Ectodermal cell (in vitro differentiated cells): ENCODE results near the gene UACA.

Source experiments
- H3K27ac ChIP-seq: 2 replicates; pipeline ENCODE4 v1.7.0; 2013; ENCODE audit warnings: mild to moderate bottlenecking, low read depth, low read length; ENCODE audit not compliant: insufficient read depth, poor library complexity, severe bottlenecking
- H3K27me3 ChIP-seq: 2 replicates; pipeline ENCODE4 v1.7.0; 2013; ENCODE audit warnings: mild to moderate bottlenecking, low read length; ENCODE audit not compliant: insufficient read depth, control insufficient read depth, poor library complexity, severe bottlenecking
- H3K36me3 ChIP-seq: one replicate; pipeline ENCODE4 v1.7.0; 2013; ENCODE audit warnings: low read length; ENCODE audit not compliant: control insufficient read depth, insufficient read depth
- H3K4me1 ChIP-seq: one replicate; pipeline ENCODE4 v1.7.0; 2013; ENCODE audit warnings: low read length; ENCODE audit not compliant: control insufficient read depth, insufficient read depth
- H3K4me3 ChIP-seq: 2 replicates; pipeline ENCODE4 v1.7.0; 2013; ENCODE audit warnings: low read depth, low read length, control low read depth; ENCODE audit not compliant: insufficient read depth
- H3K9me3 ChIP-seq: 2 replicates; pipeline ENCODE4 v1.7.0; 2013; ENCODE audit warnings: mild to moderate bottlenecking, low read length, moderate library complexity; ENCODE audit not compliant: control insufficient read depth
- WGBS, 2 experiments: methylation state at CpG; one replicate each; pipeline ENCODE4 v1.1.7; 2013; ENCODE audit warnings: missing lambda C conversion rate in 2 of 2; 5-methylcytosine and 5-hydroxymethylcytosine counted together

The UACA gene

DNA sequence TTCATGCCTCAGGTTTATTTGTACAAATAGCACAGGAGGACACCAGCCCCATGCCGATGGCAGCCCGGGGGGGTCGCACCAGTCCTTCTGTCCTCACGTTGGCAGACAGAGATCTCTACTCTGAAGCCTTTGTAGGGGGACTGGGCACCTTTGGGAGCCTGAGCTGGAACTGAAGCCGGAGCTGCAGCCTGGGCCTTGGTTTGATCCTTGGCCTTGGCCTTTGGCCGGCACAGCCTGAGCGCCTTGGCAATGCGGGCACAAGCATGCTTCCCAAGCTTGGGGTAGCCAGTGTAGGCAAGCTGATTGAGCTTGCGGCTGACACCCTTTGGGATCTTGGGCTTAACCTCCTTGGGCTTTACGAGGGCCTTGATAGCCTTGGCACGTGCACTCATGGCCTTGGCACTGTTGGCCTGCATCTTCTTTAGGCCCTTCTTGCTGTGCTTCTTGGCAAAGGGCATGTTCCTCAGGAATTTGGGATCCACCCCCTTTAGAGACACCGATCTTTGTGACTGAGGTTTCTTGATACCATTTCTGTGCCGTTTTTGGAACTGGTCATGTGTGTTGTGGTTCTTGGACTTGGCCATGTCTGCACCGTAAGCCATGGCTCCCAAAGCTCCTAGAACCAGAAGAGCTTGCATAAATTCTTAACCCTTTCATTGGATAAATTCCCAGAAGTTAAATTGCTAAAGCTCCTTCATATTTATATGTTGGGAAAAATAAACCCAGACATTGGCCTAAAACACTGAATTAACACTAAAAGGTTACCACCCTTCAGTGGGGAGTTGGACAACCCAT is 33.4 kb upstream of the UACA start:
- Histone ChIP-seq H3K9me3 (no peaks in the 10 kb centered on the region), H3K36me3 (no peaks in the 10 kb centered on the region), H3K4me3 (no peak overlapping the region), H3K4me1 (peaks cover 4% of the 10 kb centered on the region), H3K27me3 (no peaks in the 10 kb centered on the region), H3K27ac (no peak overlapping the region)
- 94% methylated on average over 13 to 14 of the region's 14 CpGs for WGBS, 2 experiments

DNA sequence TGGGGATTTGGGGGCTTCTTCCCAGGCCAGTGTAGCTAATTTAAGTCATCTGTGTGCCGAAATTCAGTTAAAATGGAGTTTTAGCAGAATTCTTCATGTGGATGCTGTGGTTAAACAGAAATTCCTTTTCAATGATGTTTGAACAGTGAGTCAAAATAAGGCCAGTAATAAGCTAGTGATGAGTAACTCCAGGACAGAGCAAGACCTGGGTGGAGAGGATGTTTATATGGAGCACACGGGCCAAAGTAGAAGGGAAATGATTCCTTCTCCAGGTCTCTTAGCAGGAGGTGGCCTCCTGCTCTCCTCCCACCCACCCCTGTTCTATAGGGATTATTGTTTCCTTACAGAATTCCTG is 31.9 kb upstream of the UACA start:
- Histone ChIP-seq H3K27ac (no peak overlapping the region), H3K9me3 (no peaks in the 10 kb centered on the region), H3K27me3 (no peaks in the 10 kb centered on the region), H3K4me1 (peaks cover 4% of the 10 kb centered on the region), H3K4me3 (no peak overlapping the region), H3K36me3 (no peaks in the 10 kb centered on the region)
- WGBS, 2 experiments = 80 to 91% methylated on average over 2 of the region's 2 CpGs

DNA sequence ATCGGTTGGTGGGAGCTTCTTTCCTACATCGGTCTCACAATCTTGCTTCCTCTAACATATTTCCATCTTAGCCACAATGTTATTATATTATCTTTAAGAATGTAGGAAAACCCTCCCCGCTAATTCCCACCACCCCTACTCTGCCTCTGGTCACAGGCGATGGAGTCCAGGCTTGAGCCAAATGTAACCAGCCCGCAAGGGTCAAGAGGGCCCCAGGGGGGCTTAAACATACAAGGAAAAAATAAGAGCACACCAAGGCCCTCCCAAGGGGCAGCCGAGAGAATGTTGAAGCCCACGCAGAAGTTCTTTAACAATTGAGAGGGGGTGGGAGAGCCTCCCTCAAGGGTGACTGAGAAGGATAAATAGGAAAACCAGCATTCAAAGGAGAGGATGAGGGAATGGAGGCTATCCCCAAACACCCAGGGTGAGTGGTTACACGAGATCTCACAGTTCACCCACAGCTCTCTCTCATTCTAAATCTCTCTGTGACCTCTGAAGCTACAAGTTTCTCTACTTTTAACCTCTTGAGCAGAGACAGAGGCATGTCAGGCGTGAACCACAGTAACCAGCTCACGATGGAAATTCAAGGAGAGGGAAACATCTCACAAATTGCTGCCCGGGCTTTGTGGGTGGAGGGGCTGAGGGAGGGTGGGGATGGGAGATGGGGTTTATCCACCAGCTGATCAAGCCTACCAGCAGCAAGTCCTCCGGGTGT is 31.4 kb upstream of the UACA start:
- WGBS, 2 experiments = 88 to 89% methylated on average over 11 to 12 of the region's 12 CpGs
- no peak overlapping the region for H3K4me3 ChIP-seq

DNA sequence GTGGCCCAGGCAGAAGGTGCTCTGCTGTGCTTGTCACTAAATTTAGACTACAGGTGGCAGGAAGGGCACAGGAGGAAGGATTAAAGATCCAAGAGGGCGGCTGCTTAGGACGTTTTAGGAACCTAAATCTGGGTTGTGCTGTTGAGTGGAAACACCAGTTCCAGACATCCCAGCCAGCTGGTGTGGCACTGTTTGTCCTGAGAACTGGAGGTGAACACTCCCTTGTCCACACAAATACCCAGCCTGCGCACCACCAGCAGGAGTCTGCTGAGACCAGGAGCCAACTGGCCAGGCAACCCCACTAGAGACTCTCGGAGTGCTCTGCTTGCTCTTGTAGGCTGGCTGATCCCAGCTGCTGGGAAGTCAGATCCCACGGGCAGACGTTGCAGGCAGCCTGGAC is 30.3 kb upstream of the UACA start:
- H3K27me3 ChIP-seq = no peaks in the 10 kb centered on the region
- 95 to 99% methylated on average over 6 of the region's 6 CpGs for WGBS, 2 experiments
- no peaks in the 10 kb centered on the region for H3K36me3 ChIP-seq
- no peak overlapping the region for H3K27ac ChIP-seq
- H3K9me3 ChIP-seq = no peaks in the 10 kb centered on the region
- H3K4me3 ChIP-seq = no peak overlapping the region
- H3K4me1 ChIP-seq = peaks cover 4% of the 10 kb centered on the region

More for the DNA sequence above, 31.4 kb upstream of the UACA start:
- Histone ChIP-seq H3K36me3 (no peaks in the 10 kb centered on the region), H3K9me3 (no peaks in the 10 kb centered on the region), H3K27ac (no peak overlapping the region), H3K27me3 (no peaks in the 10 kb centered on the region), H3K4me1 (peaks cover 4% of the 10 kb centered on the region)

DNA sequence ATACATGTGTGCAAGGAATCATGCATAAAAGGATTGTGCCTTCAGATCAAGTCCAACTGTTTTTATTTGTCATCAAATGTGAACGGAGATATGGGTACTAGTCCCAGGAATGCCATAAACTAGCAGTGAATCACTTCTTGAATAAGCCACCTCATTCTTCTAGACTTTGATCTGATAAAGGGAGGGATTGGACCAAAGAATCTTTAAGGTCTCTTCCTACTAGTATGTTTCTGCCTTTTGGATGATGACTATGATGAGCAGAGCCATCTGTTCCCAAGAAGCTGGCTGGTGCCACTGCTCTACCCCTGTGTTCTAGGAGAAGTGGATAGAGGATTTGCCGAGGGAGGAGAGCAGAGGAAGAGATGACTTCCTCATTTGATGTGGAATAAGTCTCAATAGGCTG is 28.8 kb upstream of the UACA start:
- Histone ChIP-seq H3K4me3 (no peak overlapping the region), H3K27me3 (no peaks in the 10 kb centered on the region), H3K9me3 (no peaks in the 10 kb centered on the region), H3K4me1 (peaks cover 4% of the 10 kb centered on the region), H3K36me3 (no peaks in the 10 kb centered on the region), H3K27ac (no peak overlapping the region)
- 92 to 94% methylated on average over 2 of the region's 2 CpGs for WGBS, 2 experiments

DNA sequence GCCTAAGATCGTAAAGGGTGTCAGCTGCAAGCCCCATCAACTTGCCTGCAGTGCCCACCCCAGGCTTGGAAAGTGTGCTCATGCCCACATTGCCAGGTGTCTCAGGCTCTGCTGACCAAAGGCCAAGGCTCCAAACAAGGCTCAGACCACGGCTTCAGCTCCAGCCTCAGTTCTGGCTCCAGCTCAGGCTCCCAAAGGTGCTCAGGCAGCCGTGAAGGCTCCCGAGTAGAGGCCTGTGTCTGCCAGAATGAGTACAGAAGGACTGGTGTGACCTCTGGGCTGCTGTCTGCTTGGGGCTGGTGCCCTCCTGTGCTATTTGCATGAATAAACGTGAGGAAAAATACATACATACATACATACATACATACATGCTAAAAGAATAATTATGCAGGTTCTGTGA is 27.9 kb upstream of the UACA start:
- Histone ChIP-seq H3K27me3 (no peaks in the 10 kb centered on the region), H3K27ac (no peak overlapping the region), H3K4me1 (peaks cover 4% of the 10 kb centered on the region), H3K4me3 (no peak overlapping the region), H3K9me3 (no peaks in the 10 kb centered on the region), H3K36me3 (no peaks in the 10 kb centered on the region)
- 85 to 89% methylated on average over 5 of the region's 5 CpGs for WGBS, 2 experiments

DNA sequence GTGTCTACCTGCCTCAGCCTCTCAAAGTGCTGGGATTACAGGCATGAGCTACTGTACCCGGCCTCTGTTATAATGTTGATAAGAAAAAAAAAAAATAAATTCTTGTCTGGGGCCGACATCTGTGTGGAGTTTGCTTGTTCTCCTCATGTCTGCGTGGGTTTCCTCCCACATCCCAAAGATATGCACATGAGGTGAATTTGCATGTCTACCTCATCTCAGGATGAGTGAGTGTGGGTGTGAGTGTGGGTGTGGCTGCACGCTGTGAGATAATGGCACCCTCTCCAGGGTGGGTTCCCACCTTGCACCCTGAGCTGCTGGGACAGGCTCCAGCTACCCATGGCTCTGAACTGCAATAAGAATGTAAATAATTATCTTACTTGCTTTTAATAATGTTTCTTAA is 25.9 kb upstream of the UACA start:
- Histone ChIP-seq H3K9me3 (no peaks in the 10 kb centered on the region), H3K4me3 (no peak overlapping the region), H3K36me3 (no peaks in the 10 kb centered on the region), H3K4me1 (no peaks in the 10 kb centered on the region), H3K27me3 (no peaks in the 10 kb centered on the region), H3K27ac (no peak overlapping the region)
- 75 to 80% methylated on average over 4 of the region's 4 CpGs for WGBS, 2 experiments

DNA sequence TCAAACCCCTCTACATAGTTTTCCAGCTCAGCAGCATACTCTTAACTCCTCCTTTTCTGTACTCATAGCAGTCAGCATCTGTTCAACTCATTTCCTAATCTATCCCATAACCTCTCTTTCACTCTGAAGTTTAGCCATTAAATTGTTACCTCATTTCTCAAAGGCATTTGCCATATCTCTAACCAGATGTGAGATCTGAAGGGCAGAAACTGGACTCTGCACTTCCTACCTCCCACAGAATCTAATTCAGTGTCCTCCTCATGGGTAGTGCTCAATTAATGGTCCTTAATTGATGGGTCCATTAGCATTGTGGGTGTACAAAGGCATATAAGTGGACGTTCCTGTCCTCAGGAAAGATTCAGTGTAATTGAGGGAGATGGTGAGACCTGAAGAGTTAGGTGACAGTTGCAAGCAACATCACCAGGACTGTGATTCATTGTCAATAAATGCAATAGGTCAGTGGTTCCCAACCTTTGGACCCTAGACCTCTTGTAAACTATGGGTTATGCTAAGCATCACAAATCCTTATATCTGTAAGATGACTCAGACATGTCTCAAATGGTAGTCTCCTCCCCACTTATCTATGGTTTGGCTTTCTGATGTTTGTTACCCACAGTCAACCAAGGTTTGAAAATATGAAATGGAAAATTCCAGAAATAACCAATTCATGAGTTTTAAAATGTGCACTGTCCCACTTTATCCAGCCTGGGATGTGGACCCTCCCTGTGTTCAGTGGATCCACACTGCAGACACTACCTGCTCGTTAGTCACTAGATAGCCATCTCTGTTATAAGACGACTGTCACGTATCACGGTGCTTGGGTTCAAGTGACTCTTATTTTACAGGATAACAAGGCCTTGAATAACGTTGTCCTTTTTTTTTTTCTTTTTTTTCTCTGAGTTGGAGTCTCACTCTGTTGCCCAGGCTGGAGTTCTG is 25.0 kb upstream of the UACA start:
- no peaks in the 10 kb centered on the region for H3K27me3 ChIP-seq
- H3K4me3 ChIP-seq = no peak overlapping the region
- no peaks in the 10 kb centered on the region for H3K4me1 ChIP-seq
- WGBS, 2 experiments = 88 to 91% methylated on average over 6 of the region's 6 CpGs
- no peaks in the 10 kb centered on the region for H3K9me3 ChIP-seq
- no peak overlapping the region for H3K27ac ChIP-seq
- H3K36me3 ChIP-seq = no peaks in the 10 kb centered on the region

DNA sequence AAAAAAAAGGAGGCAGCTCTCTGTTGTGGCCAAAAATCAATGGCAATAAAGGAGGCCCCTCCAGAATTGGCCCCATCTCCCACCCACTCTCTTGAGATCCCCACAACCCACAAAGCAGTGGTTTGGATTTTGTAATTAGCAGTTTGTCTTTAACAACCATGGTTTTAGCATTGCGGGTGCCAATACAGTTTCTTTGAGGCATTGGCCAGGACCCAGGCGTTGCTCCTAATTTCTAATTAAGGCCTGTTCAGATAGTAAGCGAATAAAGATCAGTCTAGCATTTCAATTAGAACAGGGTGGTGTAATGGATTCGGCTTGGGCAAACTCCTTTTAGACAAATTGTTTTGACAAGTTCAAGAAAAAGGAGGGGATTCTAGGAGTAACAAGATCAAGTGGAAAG is 23.6 kb upstream of the UACA start:
- Histone ChIP-seq H3K27me3 (no peaks in the 10 kb centered on the region), H3K4me1 (no peaks in the 10 kb centered on the region), H3K9me3 (no peaks in the 10 kb centered on the region), H3K27ac (no peak overlapping the region), H3K36me3 (no peaks in the 10 kb centered on the region), H3K4me3 (no peak overlapping the region)
- 93 to 94% methylated on average over 4 of the region's 4 CpGs for WGBS, 2 experiments

DNA sequence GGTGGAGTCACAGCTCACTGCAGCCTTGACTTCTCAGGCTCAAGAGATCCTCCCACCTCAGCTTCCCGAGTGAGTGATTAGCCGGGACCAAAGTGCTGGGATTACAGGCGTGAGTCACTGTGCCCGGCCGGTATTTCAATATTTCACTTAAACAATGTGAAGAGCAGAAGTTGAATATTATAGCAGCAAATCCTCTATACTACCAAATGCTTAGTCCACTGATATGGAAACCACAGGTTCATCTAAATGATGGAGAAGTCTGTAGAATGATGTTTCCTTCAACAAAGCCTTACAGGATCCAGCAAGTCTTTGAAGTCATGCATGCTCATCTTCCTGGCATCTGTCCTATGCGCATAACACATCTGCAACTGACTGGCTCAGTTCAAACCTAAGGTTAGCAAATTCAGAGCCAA is 20.3 kb upstream of the UACA start:
- H3K4me1 ChIP-seq = no peaks in the 10 kb centered on the region
- 69 to 82% methylated on average over 6 of the region's 6 CpGs for WGBS, 2 experiments

More for the DNA sequence above, 20.3 kb upstream of the UACA start:
- no peaks in the 10 kb centered on the region for H3K27me3 ChIP-seq
- no peak overlapping the region for H3K27ac ChIP-seq
- no peaks in the 10 kb centered on the region for H3K36me3 ChIP-seq
- H3K4me3 ChIP-seq = no peak overlapping the region
- no peaks in the 10 kb centered on the region for H3K9me3 ChIP-seq
